GM19043 (cell line): ENCODE results near the gene RARG.

ENCODE experiments used
- ATAC-seq: cut with Tn5 transposase; IDR thresholded peaks from one replicate; pipeline ENCODE4 v1.9.1; 2021; ENCODE audit warnings: low read depth; ENCODE audit not compliant: unreplicated experiment

RARG gene

DNA sequence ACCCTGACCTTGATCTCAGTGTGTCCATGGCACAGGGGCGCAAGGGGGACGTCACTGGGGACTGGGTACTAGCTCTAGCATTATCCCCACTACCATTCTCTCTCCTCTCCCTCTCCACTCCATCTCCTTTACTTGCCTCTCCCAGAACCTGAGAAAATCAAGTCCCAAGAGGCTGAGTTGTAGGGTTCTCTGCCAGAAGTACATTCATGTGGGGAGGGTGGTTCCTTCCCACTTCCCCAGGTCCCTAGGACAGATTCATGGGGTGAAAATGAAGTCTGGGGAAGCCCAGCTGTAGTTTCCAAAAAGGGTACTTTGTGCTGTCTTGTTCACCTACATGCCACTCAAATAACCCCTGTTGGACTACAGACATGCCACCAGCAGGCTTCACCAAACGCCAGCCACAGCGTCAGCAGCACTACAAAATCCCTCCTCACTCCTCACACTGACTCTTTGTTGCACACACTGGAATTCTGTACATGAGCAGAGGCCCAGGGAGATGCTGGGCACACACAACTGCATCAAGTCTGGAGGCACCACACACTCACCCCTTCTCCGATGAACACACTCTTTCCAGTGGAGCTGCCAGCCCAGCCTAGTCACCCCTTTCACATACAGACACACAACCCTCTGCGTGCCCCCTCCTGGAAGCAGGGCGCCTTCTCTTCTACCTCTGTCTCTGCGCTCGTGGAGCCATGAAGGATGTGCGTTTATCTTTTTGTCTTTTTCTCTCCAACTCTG is 6.9 kb downstream of the RARG start:
- no peak for ATAC-seq

DNA sequence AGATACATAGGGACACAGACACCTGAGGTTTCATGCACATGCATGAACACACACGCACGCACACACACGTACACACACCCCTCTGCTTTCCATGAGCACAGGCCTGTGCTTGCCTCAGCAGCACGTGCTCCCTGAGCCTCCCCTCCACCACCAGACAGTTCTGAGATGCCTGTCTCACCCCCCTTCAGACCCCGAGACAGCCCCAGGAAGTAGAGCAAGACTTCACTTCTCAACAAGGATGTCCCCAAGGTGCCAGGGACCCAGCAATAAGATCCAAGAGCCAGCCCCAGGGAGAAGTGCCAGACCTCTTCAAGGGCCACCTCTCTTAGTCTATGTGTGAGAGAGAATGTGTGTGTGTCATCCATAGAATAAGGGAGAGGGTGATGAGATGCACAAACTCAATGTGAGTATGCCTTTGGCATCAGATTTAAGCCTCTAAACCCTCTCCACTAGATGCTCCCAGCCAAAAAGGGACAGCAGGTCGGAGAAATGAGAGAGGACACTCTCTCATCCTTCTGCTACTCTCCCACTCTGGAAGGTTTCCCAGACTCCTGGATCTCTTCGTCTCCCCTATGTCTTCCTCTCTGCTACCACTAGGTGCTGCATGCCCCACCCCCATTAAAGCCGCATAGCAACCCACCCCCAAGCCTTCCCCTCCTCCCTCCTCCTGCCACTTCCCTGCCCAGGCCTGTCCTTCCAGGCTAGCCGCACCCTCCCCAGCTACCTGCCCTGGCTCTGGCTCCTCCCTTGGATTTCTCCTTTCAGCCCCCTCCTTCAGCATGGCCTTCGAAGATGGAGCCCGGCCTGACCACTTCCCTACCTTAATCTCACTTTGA is 7.7 kb downstream of the RARG start:
- ATAC-seq, result no peak

DNA sequence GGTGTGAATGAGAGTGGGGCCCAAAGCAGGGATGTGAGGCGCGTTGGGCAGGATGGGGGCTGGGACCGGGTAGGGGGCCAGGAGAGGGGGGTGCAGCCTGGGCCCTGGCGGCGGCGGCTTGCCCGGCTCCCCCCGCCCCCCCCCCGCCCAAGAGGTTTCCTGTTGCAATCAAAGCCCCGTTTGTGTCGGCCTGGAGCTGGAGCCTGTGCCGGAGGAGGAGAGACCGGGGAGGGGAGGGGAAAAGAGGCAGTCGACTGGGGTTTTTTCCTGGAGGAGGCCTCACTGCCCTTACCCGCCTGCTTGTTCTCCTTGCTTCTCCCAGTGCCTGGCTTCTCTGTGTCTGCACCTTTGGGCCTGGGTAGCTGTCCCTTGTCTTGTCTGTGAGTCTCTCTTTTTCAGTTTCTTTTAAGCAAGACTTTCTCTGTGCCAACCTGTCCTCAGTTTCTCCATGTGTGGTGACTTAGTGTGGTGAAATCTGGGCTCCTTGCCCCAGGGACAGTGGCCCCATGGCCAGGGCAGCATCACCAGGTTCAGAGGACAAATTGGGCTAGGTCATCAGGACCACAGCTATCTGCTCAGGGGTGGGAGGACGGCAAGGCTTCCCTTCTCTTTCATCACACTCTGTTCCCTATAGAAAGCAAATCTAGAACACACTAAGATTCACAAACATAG is 8.5 kb downstream of the RARG start:
- ATAC-seq, result no peak

DNA sequence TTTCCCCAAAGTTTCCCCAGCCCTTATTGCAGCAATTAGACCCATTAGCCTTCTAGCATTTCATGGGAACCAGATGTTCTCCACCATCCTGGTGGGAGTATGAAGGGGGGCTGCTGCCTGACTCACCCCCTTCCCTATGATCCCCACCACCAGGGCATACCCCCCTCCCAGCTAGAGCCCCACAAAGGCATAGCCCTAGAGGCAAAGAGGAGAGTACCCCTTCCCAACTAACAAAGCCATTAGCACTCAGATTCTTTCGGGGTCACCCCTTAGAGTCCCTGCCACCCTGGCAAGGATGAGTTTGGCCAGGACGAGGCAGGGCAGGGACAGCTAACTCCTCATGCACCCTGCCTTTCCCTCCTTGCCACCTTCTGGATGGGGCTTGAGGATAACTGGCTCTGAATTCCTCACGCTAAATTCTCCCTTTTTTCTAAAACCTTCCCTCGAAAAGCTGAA is 9.2 kb downstream of the RARG start:
- no peak for ATAC-seq

DNA sequence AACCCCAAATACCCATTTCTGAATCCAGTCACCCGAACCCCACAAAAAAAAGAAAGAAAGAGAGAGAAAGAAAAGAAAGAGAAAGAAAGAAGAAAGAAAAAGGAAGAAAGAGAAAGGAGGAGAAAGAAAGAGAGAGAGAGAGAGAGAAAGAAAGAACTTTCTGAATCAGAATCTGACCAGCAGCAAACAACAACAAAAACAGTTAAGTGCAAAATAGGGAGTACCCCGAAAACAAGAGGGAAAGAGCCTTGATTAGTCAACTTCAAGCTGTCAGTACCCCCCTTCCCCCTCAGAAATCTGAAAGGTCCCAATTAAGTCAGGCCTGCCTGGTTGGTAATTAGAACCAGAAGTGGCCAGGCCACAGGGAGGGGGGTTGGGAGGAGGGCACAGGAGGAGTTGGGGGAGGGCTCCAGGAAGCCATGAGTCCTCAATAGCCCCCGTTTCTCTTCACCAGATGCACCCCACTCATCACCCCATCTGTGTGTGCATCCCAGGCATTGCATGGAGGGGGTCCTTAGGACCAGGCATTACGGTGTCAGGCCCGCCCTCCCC is 9.8 kb downstream of the RARG start:
- no peak for ATAC-seq

DNA sequence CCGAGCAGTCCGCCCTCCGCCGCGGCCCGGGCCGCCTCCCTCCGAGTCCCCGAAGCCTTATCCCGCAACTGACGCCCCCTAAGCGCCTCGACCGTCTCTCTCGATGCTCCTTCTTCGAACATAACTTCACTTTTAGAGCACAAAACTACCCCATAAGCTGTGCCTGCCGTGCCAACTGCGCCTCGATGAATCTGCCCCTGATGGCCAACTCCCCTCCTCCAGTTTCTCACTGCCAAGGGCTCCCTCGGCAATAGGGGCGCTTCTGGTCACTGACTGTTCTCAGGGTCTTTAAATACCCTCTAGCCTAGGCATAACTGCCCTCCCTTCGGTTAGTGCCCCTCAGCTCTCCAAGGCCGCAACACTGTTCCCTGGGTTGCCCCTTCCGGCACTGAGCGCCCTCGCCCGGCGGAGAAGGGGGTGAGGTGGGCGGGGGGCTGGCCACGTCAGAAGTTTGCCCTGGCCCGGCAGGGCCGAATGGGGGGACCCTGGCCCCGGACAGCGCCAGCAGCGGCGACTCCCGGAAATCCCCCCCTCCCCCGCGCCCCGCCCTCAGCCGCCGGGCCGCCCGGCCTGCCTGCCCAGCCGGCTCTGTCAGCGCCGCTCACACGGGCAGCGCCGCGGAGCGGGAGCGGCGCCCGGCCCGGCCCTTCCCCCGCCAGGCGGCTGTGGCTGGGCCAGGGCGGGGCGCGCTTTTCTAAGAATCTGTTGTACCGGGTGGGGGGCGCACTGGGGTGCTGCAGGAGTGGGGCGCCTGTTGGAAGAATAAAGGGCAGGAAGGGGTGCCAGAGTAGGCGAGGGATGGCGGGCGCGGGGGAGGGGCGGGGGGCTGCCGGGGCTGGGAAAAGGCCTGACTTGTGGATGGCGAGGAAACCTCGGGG is 10.6 kb downstream of the RARG start:
- peak; percentile 15 for ATAC-seq

DNA sequence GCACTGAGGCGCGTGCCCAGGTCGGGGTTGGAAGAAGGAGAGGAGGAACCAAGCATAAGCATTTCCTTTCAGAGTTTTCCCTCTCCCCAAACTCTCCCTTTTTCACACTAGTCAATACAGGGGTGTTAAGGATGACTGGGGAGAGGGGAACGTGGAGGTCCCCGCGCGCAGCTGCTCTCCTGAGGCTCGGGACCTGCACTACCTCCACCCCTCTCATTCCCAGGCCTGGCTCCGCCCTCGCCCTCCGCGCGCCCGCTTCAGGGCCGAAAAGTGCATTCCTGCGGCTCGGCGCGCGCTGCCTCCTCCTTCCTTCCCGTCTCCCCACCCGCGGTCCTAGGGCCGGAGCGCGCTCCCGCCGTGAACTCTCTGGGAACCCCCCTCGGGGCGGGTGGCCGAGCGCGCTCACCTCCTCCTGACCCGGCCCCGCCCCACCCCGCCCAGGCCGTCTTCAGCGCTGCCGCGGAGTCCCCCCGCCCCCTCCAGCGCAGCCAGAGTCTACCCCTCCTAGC is 11.3 kb downstream of the RARG start:
- ATAC-seq, result peak; percentile 56

DNA sequence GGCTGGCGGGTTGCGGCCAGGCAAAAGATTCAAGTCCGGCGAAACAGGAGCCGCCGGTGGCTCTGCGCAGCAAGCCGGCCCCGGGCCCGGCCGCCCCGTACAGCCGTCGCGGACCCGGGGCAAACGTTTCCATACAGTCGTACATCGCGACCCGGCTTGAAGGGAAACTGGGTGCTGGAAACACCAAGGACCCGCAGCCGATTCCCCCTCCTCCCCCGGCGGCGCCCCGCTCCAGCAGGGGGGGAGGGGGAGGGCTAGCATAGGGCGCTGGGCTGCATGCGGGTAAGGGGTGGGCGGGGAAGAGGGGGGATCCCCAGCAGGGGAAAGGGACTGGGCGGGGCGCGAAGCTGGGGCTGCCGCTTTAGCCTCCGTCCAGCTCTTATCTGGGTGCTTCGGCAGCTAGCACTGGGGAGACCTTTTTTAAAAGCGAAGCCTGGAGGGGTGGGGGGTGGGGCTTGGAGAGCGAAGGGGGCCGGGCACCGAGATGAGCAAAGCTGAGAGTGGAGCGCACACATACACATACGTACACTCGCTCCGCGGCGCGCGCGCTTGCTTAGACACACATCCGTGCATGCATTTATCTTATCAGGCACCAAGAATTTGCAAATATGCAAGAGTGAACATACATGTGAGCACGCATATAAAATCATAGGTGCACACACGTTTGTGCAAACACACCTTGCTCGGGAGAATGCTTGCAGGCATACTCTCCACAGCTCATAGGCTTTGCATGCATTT is 11.9 kb downstream of the RARG start:
- ATAC-seq, result peak; percentile 23

DNA sequence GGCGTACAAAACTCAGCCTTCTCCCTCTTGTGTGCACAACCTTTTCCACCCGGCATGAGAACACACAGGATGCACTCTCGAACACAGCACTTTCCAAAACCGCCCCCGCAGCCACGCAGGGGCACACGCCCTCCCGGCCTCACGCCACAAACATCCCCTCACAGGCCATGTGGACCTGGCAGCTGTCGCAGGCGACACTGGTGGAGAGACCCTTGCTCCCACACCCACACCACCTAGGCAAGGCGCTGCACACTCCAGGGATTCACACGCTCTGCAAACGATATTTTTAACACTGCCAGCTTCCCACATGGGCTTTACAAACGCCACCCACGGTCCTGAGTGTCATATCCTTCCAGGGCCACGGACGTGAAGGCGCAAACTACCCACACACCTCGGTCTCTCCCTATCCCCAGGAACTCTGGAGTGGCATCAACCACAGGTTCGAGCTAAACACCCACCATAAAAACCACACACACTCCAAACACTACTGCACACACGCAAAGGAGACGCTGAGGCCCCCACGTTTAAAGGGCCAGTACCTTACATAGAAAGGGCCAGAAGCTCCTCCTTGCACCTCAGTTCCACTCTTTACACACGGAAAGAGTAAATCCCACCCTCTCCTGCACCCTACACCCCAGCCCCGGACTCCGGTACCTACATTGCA is 12.6 kb downstream of the RARG start:
- no peak for ATAC-seq

DNA sequence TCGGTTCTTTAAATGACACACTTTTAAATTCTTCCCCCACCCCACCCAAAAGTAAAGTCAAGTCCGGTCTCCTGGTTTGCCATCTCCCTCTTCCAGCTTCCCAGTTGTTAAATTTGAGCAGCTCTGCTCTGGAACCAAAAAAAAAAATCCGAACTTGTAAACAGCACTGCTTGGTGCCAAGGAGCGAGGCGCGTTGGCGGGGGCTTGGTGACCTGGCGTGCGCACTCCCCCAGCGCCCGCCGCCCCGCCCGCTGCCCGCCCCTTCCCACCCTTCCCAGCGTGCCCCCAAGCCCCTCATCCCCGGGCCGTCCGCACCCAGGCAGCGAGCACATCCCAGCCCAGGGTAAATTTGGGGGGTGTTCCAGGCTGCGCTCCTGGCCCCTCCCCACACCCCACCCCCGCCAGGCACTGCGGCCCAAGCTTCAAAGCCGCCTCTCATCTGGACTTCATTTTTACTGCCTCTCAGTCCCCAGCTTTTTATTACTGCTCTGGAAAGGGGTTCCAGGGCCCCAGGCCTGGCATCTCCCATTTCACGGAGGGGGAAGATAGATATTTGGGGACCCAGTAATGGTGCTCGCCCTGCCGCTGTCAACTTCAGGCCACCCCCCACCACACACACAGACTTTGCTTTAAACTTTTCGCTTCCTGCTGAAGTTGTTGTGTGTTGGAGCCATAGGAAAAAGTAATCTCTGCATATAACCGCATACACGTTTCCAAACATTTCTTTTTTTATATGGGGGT is 13.3 kb downstream of the RARG start:
- ATAC-seq, result no peak

DNA sequence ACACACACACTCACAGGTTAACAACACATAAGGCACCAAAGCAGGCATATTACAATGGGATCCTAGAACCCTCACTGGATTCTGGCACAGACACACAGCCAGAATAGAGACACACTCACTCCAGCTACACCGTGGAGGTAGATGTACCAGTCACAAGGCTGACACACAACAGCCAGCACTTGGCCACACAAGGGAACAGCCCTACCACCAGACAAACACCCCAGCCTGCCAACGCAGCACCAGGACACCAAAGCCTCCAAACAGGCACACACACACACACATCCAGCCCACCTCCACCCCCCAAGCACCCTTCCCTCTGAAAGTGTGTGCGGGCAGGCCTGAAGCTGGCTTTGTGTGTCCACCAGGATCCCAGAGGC is 14.1 kb downstream of the RARG start:
- ATAC-seq, result no peak

DNA sequence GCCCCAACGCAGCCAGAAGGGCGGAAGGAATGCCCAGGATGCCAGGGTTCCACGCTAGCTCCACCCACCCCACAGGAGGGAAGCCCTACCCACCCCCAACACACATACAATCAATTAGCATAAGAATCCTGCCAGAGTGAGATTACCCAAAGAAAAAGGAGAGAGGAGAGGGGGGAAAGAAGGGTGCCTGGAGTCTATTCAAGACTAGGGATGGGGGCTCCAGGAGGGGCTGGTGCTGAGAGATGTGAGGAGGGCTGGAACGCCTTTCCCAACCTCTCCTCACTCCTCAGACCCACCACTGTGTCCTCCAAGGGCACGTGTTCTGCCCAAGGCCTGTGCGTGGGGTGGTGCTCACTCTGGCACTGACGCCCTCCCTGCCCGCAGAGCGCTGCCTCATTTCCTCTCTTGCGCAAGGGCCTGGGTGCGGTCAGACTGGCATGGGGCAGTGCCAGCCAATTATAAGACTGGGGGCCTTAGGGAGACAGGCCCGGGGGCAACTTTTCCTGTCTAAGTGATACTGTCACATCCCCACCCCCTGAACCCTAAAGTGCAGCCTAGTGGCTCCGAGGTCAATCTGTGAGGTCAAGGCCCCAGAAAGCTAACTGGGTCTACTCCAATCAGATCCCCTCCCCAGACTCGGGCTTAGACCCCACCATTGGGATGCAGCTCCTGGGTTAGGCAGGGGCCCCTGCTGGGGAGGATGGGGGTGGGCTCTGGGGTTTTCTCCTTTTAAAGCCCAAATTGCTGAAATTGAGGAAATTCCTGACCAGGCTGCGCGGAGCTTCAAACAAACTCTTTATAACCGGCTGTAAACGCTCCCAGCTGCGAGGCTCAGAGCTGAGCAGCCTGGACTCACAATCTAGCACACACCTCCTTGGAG is 14.7 kb downstream of the RARG start:
- ATAC-seq, result no peak

DNA sequence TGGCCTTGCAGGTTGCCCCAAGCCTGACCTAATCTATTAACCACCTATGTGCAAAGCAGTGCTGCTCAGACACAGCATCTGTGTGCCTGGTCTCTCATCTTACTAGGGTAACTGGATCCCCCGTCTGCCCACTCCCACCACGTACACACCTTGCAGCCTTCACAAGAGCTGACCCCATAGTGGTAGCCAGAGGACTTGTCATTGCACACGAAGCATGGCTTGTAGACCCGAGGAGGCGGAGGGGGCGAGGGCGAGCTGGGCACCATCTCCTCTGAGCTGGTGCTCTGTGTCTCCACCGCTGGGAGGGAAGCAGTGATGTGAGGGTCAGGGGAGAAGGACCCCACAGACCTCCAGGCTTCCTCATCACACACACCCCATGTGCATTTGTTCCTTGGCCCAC is 16.5 kb downstream of the RARG start:
- ATAC-seq, result no peak

DNA sequence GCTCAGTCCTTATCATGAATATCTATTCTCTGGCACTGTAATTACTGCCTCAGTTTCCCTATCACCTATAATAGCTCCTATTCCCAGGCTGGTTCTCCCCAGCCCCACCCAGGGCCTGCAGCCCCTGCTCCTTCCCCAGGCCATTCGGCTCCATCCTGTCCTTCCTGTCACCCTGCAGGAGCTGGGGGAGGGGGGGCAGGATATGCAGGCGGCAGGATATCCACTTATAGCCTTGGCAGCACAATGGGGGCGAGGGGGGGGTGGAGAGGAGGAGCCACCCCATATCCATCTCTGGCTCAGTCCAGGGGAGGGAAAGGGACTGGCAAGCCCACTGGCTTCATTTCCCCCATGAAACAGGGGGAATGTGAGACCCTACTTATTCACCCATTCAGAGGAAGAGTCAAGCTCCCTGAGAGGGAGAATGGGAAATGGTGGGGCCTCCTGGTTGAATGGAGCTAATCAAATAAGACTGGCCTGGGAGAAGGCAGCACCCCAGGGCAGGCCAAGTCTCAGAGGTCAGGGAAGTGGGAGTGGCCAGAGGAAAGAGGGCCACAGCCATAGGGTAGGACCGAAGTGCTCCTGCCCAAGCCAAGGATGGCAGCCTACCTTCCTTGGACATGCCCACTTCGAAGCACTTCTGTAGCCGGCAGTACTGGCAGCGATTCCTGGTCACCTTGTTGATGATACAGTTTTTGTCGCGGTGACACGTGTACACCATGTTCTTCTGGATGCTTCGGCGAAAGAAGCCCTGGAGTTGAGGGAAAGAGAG is 17.1 kb downstream of the RARG start:
- no peak for ATAC-seq

DNA sequence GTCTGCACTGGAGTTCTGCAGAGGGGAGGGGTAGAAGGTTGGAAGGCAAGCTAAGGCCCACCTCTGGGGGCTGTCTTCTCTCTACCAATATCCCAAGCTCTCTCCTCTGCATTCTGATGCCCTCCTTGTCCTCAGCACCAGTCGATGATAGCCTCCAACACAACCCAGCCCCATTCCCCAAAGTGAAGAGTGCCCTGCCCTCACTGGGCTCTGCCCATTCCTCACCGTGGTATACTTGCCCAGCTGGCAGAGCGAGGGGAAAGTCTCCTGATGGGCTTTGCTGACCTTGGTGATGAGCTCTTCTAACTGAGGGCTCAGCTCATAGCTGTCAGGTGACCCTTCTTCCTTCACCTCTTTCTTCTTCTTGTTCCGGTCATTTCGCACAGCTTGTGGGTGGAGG is 17.8 kb downstream of the RARG start:
- ATAC-seq, result no peak

DNA sequence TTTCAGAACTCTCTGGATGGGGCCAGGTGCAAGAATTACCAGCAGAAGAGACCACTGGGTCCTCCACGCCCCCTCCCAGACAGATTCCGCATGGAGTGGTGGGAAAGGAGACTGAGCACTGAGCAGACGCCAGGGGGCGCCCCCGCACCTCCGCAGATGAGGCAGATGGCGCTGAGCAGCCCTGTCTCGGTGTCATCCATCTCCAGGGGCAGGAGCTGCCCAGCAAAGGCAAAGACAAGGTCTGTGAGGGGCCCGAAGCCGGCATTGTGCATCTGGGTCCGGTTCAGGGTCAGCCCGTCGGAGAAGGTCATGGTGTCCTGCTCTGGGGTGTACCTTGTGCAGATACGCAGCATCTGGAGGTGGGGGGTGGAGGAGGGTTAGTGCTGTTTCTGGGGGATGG is 18.7 kb downstream of the RARG start:
- ATAC-seq, result no peak
